IPS-18a (cell line): ENCODE results near the gene RILPL1.
"Not testable (repeated sequence)": the region's sequence is repeated elsewhere in the genome, so short reads cannot be mapped to it uniquely, and the experiment has no call there.

Experiments used
- H3K27ac ChIP-seq: one replicate; pipeline ENCODE4 v1.5.1; 2013; ENCODE audit warnings: low read length
- H3K27me3 ChIP-seq: one replicate; pipeline ENCODE4 v1.6.1; 2013; ENCODE audit warnings: mild to moderate bottlenecking, low read length; ENCODE audit not compliant: control insufficient read depth, insufficient read depth
- H3K36me3 ChIP-seq: one replicate; pipeline ENCODE4 v1.6.1; 2013; ENCODE audit warnings: low read depth, low read length; ENCODE audit not compliant: control insufficient read depth
- H3K4me1 ChIP-seq: one replicate; pipeline ENCODE4 v1.6.1; 2013; ENCODE audit warnings: low read depth, low read length; ENCODE audit not compliant: control insufficient read depth
- H3K4me3 ChIP-seq: one replicate; pipeline ENCODE4 v1.5.1; 2013; ENCODE audit warnings: low read length
- H3K9ac ChIP-seq: one replicate; pipeline ENCODE4 v1.6.1; 2013; ENCODE audit warnings: mild to moderate bottlenecking, low read length, moderate library complexity
- H3K9me3 ChIP-seq: one replicate; pipeline ENCODE4 v1.6.1; 2013; ENCODE audit warnings: low read depth, low read length; ENCODE audit not compliant: control insufficient read depth

RILPL1 gene

DNA sequence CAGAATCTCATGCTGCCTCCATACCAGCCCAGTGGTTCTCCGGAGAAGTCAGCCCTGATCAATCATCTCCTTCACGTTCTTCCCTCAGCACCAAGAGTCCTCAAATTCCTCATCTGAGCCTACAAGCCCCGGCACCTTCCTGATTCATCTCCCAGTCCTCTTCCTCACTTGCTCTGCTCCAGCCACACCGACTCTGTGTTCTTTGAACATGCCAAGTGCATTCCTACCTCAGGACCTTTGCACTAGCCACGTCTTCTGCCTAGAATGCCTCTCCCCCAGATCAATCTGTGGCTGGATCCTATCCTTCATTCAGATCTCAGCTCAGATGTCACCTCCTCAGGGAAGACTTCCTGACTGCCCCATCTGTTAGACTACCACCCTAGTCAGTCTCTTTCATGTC is 4.7 kb downstream of the RILPL1 start:
- Histone ChIP-seq H3K27ac (no peak overlapping the region), H3K9me3 (no peaks in the 10 kb centered on the region), H3K36me3 (no peaks in the 10 kb centered on the region), H3K4me3 (no peak overlapping the region), H3K4me1 (no peaks in the 10 kb centered on the region), H3K27me3 (peaks cover 11% of the 10 kb centered on the region), H3K9ac (no peak overlapping the region)

DNA sequence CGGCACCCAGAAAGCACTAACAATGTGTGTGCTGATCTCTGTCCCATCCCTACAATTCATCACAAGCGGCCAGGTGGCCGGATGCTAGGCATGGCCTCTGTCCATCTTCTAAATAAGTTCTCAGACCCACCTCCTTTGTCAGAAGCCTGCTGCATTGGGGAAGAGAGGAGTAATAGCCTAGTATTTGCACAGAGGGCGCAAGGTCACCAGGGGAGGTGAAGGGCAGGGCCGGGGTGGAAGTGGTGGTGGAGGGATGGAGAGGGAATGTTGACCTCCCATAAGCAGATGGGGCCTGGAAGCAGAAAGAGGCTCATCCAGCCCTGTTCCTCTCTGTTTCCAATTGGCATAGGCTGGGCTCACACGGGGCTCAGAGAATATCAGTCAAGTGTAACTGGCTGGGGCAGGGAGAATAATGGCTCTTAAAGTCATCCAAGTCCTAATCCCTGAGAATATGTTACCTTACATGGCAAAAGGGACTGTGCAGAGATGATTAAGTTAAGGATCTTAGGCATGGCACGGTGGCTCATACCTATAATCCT is 6.9 kb downstream of the RILPL1 start:
- no peak overlapping the region for H3K4me3 ChIP-seq
- no peak overlapping the region for H3K27ac ChIP-seq
- no peaks in the 10 kb centered on the region for H3K27me3 ChIP-seq
- no peaks in the 10 kb centered on the region for H3K4me1 ChIP-seq
- H3K9me3 ChIP-seq: no peaks in the 10 kb centered on the region
- no peaks in the 10 kb centered on the region for H3K36me3 ChIP-seq
- H3K9ac ChIP-seq: no peak overlapping the region

DNA sequence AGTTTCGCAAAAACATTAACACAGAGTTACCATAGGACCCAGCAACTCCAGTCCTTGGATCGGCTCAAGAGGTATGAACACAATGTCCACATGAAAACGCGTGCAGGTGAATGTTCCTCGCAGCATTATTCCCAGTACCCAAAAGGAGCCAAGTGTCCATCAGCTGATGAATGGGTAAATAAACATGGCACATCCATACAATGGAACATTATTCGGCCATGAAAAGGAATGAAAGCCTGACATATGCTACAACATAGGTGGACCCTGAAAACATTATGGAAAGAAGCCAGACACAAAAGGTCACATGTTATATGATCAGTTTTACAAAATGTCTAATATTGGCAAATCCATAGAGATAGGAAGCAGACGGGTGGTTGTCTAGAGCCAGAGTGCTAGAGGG is 9.1 kb downstream of the RILPL1 start:
- H3K9ac ChIP-seq: no peak overlapping the region
- peaks cover 6% of the 10 kb centered on the region for H3K36me3 ChIP-seq
- no peak overlapping the region for H3K27ac ChIP-seq
- no peaks in the 10 kb centered on the region for H3K27me3 ChIP-seq
- H3K4me3 ChIP-seq: no peak overlapping the region
- H3K9me3 ChIP-seq: no peaks in the 10 kb centered on the region
- no peaks in the 10 kb centered on the region for H3K4me1 ChIP-seq

DNA sequence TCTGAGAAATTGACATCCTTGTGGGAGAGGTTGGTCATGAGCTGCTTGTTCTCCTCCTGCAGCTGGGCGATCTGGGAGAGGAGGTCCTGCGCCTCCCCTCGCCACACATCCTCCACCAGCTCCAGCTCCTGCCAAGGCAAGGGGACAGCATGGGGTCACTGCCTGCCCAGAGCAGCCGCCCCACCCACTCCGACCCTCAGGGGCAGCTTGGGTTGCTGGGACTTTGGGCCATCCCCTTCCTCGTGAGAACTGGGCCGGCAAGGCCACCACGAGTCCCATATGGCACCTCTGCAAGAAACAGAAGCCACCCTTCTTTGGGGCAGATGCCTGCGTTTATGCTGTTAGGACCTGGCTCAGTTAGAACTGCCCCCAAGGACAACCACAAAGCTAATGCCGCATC is 10.0 kb downstream of the RILPL1 start:
- Histone ChIP-seq H3K27me3 (no peaks in the 10 kb centered on the region), H3K4me1 (no peaks in the 10 kb centered on the region), H3K4me3 (no peak overlapping the region), H3K9ac (no peak overlapping the region), H3K36me3 (peaks cover 6% of the 10 kb centered on the region), H3K9me3 (no peaks in the 10 kb centered on the region), H3K27ac (no peak overlapping the region)

DNA sequence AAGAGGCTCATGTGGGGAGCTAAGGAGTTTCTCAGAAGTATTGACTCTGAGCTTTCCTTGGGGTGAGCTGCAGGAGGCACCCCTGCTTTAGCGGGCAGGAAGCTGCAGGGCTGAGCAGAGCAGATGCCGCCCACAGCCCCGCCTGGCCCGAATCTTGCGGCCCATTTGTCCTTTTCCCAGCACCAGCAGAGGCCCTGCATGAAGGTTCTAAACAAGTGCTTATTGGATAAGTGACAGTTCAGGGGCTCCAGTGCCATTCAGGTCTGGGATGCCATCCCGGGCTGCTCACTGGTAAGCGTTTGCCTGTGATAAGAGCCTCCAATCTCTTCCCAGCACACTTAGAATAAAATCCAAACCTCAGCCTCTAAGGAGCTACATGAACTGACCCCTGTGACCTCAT is 11.4 kb downstream of the RILPL1 start:
- H3K36me3 ChIP-seq: peaks cover 6% of the 10 kb centered on the region
- no peak overlapping the region for H3K4me3 ChIP-seq
- no peaks in the 10 kb centered on the region for H3K9me3 ChIP-seq

DNA sequence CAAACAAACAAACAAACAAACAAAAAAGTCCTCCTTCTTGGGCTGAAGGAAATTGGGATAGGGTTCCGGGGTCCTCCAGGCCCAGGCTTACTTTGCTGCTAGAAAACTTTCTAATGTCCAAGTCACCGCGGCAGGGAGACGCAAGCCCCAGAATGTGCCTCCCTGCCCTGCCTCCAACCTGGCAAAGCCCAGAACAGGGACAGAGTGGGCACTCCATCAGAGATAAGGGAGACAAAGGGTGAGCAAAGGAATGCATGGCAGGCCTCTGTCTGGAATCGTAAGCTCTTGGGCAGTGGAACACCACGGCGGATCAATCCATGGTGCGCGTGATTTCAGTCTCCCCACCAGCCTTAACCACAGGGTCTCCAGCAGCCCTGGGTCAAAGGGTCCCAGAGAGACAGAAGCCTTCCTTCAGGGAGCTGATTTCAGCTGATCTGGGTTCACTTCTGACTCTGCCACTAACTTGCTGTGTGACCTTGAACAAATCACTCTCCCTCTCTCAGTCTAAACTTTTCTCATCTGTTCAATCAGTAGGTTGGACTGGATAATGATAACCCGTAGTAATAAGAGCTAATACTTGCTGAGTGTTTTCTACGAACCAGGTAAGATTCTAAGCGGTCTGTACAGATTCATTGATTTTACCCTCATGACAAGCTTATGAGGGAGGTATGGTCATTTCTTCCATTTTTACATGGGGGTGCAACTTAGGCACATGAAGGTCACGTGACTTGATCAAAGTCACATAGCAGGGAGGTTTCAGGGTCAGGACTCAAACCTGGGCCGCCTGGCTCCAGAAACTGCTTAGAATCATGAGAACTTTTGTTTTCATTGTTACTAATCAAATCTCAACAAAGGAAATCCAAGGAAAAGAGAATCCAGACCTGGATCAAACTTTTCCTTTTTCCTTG is 12.7 kb downstream of the RILPL1 start:
- no peak overlapping the region for H3K27ac ChIP-seq
- H3K36me3 ChIP-seq: peaks cover 6% of the 10 kb centered on the region

More for the DNA sequence above, 11.4 kb downstream of the RILPL1 start:
- Histone ChIP-seq H3K27me3 (no peaks in the 10 kb centered on the region), H3K9ac (no peak overlapping the region), H3K27ac (no peak overlapping the region), H3K4me1 (no peaks in the 10 kb centered on the region)

DNA sequence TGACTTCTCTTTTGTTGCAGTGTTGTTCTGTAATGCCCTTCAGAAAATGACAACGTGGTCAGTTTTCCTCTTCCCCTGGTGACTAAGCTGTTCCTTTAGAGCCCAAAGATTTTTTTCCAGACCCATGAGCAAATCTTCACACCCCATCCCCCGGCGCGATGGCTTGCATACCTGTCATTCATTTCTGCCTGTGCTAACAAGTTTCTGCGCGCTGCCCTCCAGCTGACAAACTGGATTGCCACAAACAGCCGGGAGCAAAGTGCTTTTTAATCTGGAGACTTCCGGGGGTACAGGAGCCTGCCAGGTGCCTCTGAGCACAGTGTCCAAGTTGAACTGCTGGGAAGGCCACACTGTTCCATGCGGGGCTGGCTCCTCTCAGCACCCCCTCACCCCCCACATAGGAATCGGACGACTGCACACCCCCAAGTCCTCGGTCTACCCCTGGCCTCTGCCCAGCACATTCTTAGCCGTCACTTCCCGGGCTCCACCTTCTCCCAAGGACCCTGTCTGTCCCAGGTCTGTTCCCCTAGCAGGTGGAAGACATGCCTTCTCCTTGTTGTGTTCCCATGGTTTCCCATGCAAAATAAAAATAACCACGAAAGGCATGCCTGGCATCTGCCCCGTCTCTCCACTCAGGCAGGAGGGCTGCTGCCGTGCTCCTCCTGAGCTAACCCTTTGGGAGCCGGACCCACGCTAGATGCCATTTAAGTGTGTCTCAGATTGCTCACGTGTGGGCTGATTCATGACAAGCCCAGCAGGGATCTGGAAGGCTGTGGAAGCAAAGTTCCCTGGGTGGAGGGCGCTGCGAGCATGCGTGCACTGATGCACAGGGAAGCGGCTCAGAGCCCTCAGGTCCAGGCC is 14.1 kb downstream of the RILPL1 start:
- Histone ChIP-seq H3K4me1 (no peaks in the 10 kb centered on the region), H3K9me3 (no peaks in the 10 kb centered on the region), H3K27me3 (no peaks in the 10 kb centered on the region), H3K9ac (no peak overlapping the region), H3K4me3 (no peak overlapping the region), H3K27ac (no peak overlapping the region), H3K36me3 (peaks cover 6% of the 10 kb centered on the region)

More for the DNA sequence above, 12.7 kb downstream of the RILPL1 start:
- Histone ChIP-seq H3K9me3 (no peaks in the 10 kb centered on the region), H3K4me1 (no peaks in the 10 kb centered on the region), H3K4me3 (no peak overlapping the region), H3K27me3 (no peaks in the 10 kb centered on the region), H3K9ac (no peak overlapping the region)

DNA sequence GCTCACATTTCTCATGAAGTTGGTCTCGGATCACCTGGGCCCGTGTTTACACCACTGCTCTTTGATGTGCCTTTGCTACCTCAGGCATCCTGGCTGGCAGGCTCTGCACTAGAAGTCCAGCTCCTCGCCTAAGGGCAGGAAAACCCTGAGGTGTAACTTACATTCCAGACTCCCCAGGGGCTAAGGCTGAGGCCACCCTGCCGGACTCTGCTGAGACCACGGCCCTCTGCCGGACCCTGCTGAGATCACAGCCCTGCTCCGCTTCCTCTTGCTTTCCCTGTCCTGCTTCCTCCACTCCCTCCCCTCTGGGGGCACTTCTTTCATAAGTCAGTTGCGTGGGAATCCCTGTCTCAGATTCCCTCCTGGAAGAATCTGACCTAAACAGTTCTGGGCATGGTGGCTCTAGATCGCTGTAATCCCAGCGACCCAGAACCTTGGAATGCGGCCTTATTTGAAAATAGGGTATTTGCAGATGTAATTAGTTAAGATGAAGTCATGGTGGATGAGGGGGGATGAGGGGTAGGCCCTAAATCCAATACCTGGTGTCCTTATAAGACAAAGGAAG is 17.2 kb downstream of the RILPL1 start:
- no peak overlapping the region for H3K4me3 ChIP-seq
- no peak overlapping the region for H3K27ac ChIP-seq
- no peak overlapping the region for H3K9ac ChIP-seq
- H3K9me3 ChIP-seq: no peaks in the 10 kb centered on the region
- no peaks in the 10 kb centered on the region for H3K4me1 ChIP-seq
- H3K36me3 ChIP-seq: peaks cover 10% of the 10 kb centered on the region
- H3K27me3 ChIP-seq: no peaks in the 10 kb centered on the region

DNA sequence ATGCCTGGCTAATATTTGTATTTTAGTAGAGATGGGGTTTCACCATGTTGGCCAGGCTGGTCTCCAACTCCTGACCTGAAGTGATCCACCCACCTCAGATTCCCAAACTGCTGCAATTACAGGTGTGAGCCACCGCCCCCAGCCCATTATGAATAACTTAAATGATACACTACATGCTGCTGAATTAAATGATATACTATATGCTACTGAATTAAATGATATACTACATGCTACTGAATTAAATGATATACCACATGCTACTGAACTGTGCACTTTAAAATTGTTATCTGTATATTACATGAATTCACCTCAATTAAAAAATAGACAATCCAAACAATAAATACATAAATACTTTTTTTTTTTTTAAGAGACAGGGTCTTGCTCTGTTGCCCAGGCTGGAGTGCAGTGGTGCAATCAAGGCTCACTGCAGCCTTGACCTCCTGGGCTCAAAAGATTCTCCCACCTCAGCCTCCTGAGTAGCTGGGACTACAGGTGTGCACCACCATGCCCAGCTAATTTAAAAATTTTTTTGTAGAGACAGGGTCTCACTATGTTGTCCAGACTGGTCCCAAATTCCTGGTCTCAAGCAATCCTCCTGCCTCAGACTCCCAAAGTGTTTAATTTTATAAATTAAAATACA is 18.8 kb downstream of the RILPL1 start:
- H3K36me3 ChIP-seq, H3K9me3 ChIP-seq, H3K27ac ChIP-seq, H3K9ac ChIP-seq, H3K4me1 ChIP-seq, H3K4me3 ChIP-seq, H3K27me3 ChIP-seq: not testable (repeated sequence)

DNA sequence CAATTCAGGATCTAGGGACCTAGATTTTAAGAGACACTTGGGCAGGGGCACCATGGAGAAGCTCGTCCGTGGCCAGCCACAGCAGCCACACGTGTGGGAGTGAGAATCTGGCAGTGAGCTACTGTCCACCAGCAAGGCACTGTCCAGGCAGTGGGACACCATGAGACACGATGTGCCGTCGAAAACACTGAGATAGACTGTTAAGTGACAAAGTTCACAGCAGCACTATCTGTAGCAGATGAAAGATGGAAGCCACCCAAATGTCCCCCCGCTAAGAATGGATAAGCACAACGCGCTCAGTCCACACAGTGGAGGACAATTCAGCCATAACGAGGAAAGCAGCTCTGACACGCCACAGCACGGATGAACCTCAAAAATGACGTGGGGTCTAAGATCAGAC is 19.7 kb downstream of the RILPL1 start:
- H3K27me3 ChIP-seq: no peaks in the 10 kb centered on the region
- no peak overlapping the region for H3K4me3 ChIP-seq
- H3K9ac ChIP-seq: no peak overlapping the region
- no peaks in the 10 kb centered on the region for H3K4me1 ChIP-seq
- H3K36me3 ChIP-seq: peaks cover 5% of the 10 kb centered on the region
- H3K9me3 ChIP-seq: no peaks in the 10 kb centered on the region
- H3K27ac ChIP-seq: no peak overlapping the region
